ENCODE measurements around the gene SOHLH1.

SOHLH1 gene

DNA sequence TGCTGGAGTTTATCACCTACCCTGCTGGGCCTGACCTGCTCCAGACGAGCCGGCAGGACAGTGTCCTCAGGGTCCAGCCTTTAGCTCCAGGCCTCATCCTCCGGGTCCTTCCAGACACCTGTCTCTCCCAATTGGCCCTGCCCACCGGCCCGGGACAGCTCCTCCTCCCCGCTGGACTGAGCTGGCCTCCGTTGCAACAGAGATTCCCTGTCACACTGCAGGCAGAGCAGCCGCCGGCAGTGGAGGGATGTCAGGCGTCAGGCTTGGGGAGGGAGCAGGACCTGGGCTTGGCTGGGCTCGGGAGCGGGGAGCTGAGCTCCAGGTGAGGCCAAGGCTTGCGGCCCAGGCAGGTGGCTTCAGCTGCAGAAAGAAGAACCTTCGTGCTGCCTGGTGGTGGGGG, 4.4 kb upstream of the SOHLH1 start:
- no peak for DNase-seq (ENCODE audit: low read depth)

DNA sequence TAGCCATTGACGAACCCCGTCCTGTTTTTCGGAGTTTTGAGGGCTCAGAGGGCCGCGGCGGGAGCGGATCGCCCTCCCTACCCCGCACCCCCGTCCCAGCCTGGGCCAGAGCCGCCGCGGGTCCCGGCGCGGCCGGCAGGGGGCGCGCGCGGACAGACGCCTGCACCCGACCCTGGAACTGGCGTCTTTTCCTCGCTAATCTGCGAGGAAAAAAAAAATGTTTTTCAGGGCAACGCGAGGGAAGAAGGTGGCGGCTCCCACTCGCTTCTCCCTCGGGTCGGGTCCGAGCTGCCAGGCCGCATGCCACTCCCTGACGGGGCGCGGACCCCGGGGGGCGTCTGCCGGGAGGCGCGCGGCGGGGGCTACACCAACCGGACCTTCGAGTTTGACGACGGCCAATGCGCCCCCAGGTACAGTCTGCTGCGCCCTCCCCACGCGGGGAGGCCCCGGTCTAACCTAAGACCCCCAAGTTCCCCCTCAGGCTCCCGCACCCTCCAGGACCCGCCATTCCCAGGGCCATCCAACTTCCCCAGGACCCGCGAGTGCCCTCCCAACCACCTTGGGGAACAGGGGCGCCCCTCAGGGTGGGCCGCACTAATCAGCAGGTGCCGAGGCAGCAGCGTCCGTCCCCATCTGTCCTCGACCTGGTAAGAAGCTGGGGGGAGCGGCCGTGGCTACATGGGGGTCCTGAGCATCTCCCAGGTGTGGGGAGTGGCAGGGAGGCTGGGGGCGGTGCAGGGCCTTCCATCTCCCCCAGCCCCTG, 2.9 kb upstream of the SOHLH1 start, which contains the start of gene KCNT1:
Gene KCNT1 (plus strand): TSS at position 227 of the 763 bp plus-strand sequence. CDS start 74 bp downstream, at position 301.
- DNase-seq (ENCODE audit: low read depth) = no peak

DNA sequence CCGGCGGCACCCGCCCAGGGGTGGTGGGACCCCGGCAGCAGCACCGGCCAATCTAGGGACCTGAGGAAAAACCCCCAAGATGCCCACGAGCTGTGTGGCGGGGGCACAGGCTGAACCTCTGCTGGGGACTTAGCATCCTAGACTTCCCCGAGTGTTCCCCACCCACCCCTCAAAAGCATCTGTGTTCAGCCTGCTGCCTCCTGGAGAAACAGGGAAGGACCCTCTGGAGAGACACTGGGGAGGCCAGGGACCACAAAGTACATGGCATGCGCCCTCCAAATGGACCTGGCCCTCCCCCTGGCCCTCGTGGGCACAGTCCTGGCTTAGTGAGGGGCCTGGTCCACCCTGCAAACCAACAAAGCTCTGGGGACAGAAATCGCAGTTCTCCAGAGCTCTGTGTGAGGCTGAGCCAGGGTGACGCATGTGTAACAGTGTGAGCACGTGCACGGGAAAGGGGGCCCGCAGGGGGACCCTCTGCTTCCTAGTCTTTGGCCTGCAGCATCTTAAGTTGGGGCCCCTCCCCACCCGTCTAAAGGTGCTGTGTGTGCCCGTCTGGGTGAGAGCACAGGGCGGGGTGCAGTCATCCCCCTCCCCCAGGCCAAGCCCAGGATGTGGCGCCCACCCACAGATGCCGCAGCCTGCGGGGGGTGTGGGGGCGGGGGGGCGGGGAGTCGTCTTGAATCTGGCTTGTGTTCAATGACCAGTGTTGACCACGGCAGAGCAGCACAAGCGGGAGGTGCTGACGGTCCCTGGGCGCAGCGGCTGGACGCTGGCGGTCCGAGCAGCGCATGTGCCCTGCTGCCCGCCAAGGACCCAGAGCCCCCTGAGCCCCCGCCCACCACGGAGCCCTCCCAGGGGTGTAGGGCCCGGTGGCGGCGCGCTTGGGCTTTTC, 2.0 kb upstream of the SOHLH1 start:
- no peak for DNase-seq (ENCODE audit: low read depth)

DNA sequence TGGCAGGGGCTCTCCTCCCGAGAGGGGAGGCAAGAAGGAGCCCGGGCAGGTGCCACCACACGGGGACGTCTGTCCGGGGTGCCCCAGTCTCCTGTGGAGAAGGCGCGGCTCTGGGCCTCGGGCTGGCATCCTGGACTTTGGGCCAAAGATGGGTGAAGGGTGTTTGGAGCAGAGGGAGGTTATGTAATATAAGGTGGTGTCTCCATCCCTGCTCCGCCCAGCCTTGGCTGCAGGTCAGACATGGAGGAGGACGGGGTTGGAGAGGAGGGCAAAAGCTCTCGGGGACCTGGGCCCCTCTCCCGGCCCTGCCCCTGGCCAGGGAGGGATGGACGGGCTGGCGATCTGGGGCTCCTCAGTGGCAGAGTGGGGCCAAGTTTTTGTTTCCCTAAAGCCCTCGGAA, 1.2 kb upstream of the SOHLH1 start:
- DNase-seq (ENCODE audit: low read depth) = no peak

DNA sequence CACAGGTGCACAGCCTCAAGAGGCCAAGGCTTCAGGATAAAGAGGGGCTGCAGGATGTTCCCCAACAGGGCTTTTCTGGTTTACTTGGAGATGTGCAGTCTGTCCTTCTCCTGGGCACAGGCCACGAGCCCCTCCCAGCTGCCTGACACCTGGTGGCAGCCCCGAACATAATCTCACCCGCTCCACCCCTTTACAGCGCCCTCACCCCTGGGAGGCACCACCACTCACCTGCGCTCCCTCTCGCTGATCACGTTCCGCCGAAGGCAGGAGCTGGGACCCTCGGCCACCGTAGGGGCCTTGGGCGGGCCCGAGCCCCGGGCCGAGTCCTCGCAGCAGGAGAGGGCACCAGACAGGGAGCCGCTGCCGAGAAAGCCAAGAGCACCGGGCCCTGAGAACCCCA, 514 bp downstream of the SOHLH1 start:
- no peak for DNase-seq (ENCODE audit: low read depth)

DNA sequence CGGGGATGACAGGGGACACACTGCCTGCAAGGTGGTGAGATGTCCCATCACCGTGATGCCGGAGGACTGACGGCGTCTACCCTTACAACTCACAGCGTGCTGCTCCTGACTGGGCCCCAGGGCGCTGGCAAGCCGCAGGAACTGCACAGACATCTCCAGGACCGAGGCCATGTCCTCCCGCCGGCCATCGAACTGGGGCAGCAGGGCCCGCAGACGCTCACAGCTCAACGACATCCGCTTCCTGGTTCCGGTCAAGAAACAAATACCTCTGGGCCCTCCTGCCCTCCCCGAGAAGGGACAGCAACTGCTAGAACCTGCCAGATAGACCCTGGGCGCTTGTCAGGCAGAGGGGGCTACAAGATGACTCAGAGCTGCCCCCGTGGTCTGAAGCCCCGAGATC, 1.0 kb downstream of the SOHLH1 start:
- no peak for DNase-seq (ENCODE audit: low read depth)

DNA sequence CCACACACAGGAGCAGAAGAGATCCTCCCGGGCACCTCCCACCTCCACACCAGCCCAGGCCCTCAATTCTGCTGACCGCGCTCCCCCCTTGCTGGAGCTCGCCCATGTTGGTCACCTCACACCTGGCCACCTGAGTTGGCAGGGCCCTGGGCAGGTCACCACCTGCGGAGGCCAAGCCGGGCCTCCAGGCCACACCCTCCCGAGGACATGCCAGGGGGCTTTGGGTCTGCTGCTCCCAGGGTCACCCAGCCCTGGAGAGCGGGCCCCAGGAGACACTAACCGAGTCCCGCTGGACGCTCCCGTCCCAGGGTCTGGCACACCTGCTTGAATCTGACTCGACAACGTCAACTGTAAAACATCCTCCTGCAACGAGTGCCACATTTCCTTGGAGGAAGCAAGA, 2.1 kb downstream of the SOHLH1 start:
- no peak for DNase-seq (ENCODE audit: low read depth)

DNA sequence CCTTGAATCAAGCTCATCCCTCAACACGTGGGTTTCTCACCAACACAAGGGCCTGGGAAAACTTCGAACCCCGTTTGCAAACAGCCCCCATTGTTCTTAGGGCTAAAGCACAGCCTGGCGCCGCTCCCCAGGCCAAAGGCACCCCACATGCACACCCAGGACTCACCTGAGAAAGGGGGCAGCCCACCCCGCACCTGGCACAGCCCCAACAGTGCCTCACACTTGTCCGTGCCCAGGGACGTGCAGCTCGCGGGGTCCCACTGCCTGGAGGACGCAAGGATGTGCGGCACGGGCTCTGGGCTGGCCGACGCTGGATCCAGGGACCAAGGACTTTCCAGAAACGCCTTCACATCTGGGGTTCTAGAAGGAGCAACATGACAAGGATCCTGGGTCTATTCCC, 2.8 kb downstream of the SOHLH1 start:
- no peak for DNase-seq (ENCODE audit: low read depth)

DNA sequence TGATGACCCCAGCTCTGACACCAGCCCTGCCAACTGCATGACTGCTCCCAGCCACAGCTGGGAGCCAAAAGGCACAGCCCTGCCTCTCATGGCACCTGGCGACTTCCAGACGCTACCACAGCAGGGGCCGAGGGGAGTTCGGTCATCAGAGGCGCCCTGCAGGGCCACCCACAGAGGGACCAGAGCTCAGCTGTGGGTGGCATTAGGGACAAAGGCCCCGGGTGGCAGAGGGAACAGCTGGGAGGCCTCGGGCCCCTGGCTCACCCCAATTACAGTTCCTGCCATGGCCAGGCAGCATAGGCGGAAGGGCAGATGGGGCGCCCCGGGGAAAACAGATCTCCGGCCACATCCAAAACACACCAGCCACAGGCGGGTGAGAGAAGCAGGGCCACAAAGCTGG, 3.6 kb downstream of the SOHLH1 start:
- DNase-seq (ENCODE audit: low read depth) = no peak

DNA sequence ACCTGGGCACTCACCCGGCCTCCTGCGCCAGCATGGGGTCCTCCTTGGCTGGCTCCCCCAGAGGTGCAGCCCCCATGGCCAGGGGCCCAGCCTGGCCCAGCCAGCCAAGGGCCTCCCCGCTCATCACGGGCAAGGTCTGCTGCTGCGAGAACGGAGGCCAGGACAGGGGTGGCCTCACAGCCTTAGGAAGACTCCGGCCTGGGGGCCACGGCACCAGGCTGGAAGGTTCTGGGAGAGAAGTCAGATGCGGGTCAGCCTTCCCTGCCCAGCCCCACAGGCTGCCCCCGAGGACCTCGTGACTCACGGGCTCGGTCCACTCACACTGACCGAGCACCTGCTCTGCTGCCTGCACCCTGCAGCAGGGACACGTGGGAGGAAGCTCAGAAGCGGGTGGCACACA, 4.2 kb downstream of the SOHLH1 start:
- DNase-seq (ENCODE audit: low read depth) = no peak

DNA sequence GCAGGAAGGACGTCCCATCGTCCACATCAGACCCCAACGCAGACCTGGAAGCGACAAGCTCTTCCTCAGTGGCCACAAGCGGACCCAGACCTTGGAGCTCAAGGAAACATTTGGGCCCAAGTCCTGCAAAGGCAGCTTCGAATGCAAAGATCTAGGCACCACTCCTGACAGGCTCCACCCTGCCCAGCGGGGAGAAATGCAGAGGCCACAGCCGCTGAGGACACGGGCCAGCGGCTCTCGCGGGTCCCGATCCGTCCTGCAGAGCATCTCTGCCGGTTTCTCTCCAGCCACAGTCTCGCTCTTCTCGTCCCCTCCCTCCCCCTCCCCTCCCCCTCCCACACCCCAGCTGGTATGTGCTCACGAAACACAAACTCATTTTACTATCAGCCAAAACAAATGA, 4.9 kb downstream of the SOHLH1 start:
- no peak for DNase-seq (ENCODE audit: low read depth)

DNA sequence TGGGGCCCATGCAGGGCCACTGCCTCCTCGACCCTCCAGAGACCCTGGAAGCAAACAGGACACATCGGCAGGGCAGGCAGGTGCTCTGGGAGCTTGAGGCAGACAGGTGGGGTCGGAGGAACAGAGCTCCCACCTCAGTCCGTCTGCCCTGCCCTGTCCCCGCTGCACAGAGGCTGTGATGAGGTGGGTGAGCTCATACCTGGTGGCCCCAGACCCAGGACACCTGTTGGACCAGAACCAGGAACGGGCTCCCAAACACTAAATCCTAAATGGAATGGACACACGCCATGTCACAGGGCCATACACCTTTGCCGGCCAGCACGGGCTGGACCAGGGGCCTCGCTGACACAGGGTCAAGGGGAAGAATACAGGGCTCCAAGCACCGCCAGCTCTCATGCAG, 5.5 kb downstream of the SOHLH1 start:
- no peak for DNase-seq (ENCODE audit: low read depth)

DNA sequence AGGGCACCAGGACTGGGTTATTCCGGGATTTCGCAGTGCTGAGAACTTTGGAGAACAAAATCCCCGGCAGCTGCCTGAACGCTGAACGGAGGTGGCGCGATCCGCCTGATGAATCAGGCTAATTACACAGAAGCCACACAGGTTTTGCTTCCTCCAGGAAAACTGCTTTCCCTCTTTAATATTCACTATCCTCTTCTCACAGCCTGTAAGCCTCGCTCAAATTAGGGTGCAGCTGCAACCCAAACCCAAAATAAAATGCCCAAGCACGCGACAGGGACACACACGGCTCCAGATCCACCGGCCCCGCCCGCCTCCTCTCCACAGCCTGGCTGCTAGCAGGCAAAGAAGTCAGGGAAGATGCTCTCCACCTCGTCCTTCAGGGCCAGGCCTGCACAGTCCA, 6.0 kb downstream of the SOHLH1 start:
- no peak for DNase-seq (ENCODE audit: low read depth)

DNA sequence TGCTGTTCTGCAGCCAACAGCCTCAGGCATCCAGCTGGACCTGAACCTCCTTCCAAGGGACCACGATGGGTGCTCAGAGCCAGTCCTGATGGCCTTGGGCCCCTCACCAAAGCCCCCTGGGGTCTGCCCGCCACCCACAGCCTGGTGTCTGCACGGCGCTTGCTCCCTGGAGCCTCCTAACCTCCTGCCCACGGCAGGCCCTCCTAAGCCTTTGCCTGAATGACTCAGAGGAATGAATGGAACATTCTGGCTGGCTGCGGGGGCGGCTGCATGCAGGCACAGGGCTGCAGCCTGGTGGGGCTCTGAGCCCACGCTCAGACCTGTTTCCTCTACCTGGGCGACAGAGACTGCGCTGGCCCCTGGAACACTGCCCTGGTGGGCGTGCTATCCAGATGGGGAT, 6.9 kb downstream of the SOHLH1 start:
- no peak for DNase-seq (ENCODE audit: low read depth)

DNA sequence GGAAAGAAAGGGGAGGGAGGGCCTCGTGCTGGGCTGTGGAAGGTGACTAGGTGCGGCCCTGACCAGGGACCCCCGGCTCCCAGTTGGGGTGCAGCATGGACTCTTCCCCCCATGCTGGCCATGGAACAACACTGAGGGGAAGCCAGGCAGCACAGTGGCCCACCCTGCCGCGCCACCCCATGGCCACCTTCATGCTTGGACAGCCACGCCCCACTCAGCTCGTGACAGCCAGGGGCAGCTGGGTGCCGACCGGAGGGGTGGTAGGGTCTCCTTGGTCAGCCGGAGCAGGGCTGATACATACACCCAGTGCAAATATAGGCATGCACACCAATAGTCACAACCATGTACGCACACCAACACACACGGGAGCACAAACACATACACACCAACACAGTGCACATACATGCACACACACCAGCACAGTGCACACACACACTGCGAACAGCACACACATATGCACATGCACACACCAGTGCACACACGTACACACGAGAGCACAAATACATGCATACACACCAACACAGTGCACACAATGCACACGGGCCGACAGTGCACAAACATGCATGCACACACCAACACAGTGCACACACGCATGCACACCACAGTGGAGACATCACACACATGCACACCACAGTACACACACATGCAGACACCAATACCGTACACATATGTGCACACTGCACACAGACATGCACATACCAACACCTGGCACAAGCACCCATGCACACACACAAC, 8.3 kb downstream of the SOHLH1 start:
- no peak for DNase-seq (ENCODE audit: low read depth)

DNA sequence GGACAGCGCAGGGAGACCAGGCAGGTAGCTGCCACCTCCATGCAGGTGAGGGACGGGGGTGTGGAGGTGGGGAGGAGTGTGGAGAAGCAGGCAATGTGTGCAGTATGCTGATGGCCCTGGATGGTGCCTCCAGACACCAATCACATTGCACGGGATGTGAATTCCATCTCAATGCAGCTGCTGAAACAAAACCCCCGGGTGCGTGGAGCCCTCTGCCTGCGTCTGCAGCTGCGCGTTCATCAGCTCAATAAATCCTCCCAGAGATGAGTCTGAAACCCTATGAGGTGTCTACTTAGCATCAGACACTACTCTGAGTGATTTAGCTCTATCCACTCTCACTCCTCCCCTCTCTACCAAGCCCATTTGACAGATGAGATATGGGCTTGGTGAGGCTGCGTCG, 10.3 kb downstream of the SOHLH1 start:
- DNase-seq (ENCODE audit: low read depth) = no peak

DNA sequence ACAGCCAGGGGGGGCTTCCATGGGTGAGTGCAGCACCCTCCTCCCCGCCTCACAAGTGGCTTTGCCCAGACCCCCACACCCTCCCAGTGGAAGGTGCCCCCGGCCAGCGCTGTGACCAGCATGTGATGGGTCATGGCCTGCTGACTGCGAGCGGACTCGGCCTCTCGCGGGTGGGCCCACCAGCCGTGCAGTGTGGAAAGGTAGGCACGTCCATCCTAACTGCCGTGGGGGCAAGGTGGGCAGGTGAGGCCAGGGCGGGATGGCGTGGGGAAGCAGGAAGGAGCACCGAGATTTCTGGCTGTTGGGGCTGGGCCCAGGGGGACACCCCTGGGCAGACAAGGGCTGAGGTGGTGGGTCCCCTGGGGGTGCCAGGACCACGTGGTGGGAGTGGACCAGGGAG, 12.1 kb downstream of the SOHLH1 start:
- DNase-seq (ENCODE audit: low read depth) = no peak

DNA sequence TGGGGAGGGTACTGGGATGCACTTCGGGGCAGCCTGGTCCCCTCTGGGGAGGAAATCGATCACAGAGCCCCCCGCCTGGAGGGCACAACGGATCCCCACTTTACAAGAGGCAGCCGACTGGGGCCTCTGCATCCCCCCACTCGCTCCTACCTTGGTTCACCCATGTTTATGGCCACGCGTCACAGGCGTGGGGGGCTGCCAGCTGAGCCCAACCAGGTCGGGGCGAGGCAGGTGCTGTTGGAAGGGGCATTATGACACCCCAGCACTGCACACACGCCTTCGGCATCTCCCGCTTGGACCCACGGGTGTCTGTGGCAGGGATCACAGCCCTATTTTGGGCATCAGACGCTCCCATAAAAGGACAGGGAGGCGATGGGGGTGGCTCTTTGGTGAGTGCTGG, 14.6 kb downstream of the SOHLH1 start:
- DNase-seq (ENCODE audit: low read depth) = no peak

DNA sequence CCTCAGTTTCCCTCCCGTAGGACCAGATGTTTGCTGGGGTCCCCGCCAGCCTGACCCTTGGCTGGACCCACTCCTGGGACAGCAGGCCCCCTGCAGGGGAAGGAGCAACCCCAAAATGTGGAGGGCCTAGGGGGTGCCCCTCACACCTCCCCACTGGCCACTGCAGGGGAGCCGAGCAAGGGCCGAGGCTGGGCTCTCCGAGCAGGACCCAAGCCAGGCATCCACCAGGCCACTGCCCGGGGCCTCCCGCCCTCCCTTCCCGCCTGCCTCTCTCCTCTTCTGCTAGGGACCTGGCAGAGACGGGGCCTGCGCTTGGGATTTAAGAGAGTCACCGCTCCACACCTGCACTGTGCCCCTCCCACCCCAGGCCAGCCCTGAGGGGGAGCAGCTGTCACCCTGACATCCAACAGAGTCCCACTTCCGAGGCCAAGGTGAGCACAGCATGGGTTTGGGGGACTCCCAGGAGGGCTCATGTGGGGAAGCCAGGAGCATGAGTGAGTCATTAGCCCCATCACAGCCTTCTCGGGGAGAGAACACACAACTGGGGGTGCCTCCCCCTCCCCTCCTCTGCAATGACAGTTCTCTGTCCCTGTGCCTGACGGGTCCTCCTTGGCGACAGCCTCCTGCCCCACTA, 15.8 kb downstream of the SOHLH1 start:
- no peak for DNase-seq (ENCODE audit: low read depth)

DNA sequence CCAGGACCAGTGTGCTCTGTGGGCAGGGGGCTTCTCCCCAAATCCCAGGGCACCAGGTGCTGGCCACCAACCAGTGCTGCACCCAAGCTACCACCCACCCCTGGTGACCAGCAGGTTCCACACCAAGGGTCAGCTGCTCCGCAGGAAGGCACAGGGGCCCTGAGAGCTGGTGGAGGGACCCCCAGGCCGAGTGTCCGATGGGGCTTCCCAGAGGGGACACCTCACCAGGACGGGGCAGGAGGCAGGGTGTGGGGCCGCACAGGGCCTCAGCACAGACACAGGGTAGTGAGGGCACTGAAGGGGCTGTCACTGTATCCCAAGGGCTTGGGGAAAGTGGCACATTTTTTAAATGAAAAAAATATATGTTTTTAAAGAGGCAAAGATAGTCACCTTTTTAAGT, 18.1 kb downstream of the SOHLH1 start:
- no peak for DNase-seq (ENCODE audit: low read depth)

DNA sequence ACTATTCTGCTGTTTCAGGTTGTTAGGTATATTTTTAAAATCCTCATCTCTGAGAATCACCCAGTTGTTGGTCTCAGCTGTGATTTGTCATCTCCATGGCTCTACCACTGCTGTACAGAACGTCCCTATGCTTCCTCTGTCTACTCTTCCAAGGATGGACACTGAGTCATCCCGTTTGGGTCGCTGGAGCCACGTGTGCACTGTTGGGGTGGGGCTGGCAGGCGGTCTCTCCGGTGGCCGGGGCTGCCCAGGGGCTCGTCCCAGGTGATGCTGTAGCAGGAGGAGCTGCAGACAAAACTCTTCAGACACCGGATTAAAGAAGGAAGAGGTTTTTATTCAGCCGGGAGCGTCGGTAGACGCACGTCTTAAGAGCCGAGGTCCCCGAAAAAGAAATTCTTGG, 19.2 kb downstream of the SOHLH1 start:
- no peak for DNase-seq (ENCODE audit: low read depth)
